HEK293 (cell line): ENCODE measurements around the gene ULBP3.

Experiments used
- CTCF ChIA-PET: fragments of 350-600 bp; formaldehyde crosslinking; extraction: SDS; loops from one replicate; lab custom pipeline; 2021; ENCODE audit warnings: antibody characterized with exemption; lab: Yijun Ruan, JAX
- POLR2A ChIA-PET: fragments of 300-600 bp; formaldehyde crosslinking; extraction: SDS; loops from one replicate; lab custom pipeline; 2020; ENCODE audit warnings: antibody characterized with exemption, inconsistent platforms; lab: Yijun Ruan, JAX
- H3K27ac ChIP-seq: fragments of 200-500 bp; sonication (Bioruptor generic); 2 replicates; pipeline ENCODE4 v1.5.1; 2014; ENCODE audit warnings: low read depth, low read length, control low read depth, inconsistent platforms; ENCODE audit errors: extremely low read depth
- H3K36me3 ChIP-seq, 2 experiments: fragments of 200-500 bp in 1 of 2; sonication (Bioruptor generic) in 1 of 2; 1 replicate in 1 of 2; 2 replicates in 1 of 2; pipeline ENCODE4 v1.5.1; 2014 to 2017; ENCODE audit warnings: inconsistent platforms in 2 of 2, low read length in 2 of 2; ENCODE audit not compliant: control insufficient read depth in 2 of 2, insufficient read depth in 1 of 2
- H3K4me1 ChIP-seq: fragments of 200-500 bp; sonication (Bioruptor generic); 2 replicates; pipeline ENCODE4 v1.5.1; 2014; ENCODE audit warnings: mild to moderate bottlenecking, low read length, inconsistent platforms; ENCODE audit not compliant: control insufficient read depth, insufficient read depth
- H3K4me3 ChIP-seq: 2 replicates; pipeline ENCODE4 v1.5.1; 2011; ENCODE audit warnings: low read depth, mild to moderate bottlenecking, control low read depth, low read length, moderate library complexity
- H3K9me3 ChIP-seq: fragments of 200-500 bp; sonication (Bioruptor generic); 2 replicates; pipeline ENCODE4 v1.5.1; 2014; ENCODE audit warnings: low read depth, low read length, inconsistent platforms; ENCODE audit not compliant: control insufficient read depth, insufficient read depth
- GLIS1 ChIP-seq: fragments of 450-650 bp; formaldehyde crosslinking; IDR thresholded peaks from 2 replicates; pipeline ENCODE4 v1.5.1; 2016; ENCODE audit warnings: missing biosample characterization, missing genetic modification characterization
- KLF1 ChIP-seq: fragments of 450-650 bp; formaldehyde crosslinking; IDR thresholded peaks from 2 replicates; pipeline ENCODE4 v1.5.1; 2016; ENCODE audit warnings: missing biosample characterization, missing genetic modification characterization
- KLF17 ChIP-seq: fragments of 450-650 bp; formaldehyde crosslinking; IDR thresholded peaks from 2 replicates; pipeline ENCODE4 v1.5.1; 2016; ENCODE audit warnings: missing biosample characterization, missing genetic modification characterization
- OSR2 ChIP-seq: fragments of 450-650 bp; formaldehyde crosslinking; IDR thresholded peaks from 2 replicates; pipeline ENCODE4 v1.5.1; 2016; ENCODE audit warnings: missing biosample characterization, missing genetic modification characterization
- PRDM10 ChIP-seq: fragments of 450-650 bp; formaldehyde crosslinking; IDR thresholded peaks from 2 replicates; pipeline ENCODE4 v1.5.1; 2016; ENCODE audit warnings: missing biosample characterization, missing genetic modification characterization
- REST ChIP-seq: fragments of 450-650 bp; formaldehyde crosslinking; IDR thresholded peaks from 2 replicates; pipeline ENCODE4 v1.5.1; 2016; ENCODE audit warnings: missing biosample characterization, missing genetic modification characterization
- TSHZ1 ChIP-seq: fragments of 450-650 bp; formaldehyde crosslinking; IDR thresholded peaks from 2 replicates; pipeline ENCODE4 v1.5.1; 2016; ENCODE audit warnings: missing biosample characterization, missing genetic modification characterization, borderline replicate concordance
- ZBTB44 ChIP-seq: fragments of 450-650 bp; IDR thresholded peaks from 2 replicates; pipeline ENCODE4 v1.5.1; 2018; ENCODE audit warnings: missing biosample characterization, mild to moderate bottlenecking, missing genetic modification characterization
- ZBTB48 ChIP-seq: fragments of 450-650 bp; formaldehyde crosslinking; IDR thresholded peaks from 2 replicates; pipeline ENCODE4 v1.5.1; 2016; ENCODE audit warnings: missing biosample characterization, missing genetic modification characterization
- ZEB2 ChIP-seq: fragments of 450-650 bp; formaldehyde crosslinking; IDR thresholded peaks from 2 replicates; pipeline ENCODE4 v1.5.1; 2016; ENCODE audit warnings: missing biosample characterization, missing genetic modification characterization
- ZNF398 ChIP-seq: fragments of 450-650 bp; formaldehyde crosslinking; IDR thresholded peaks from 2 replicates; pipeline ENCODE4 v1.5.1; 2017; ENCODE audit warnings: missing biosample characterization, missing genetic modification characterization
- ZNF449 ChIP-seq: fragments of 450-650 bp; formaldehyde crosslinking; IDR thresholded peaks from 2 replicates; pipeline ENCODE4 v1.5.1; 2017; ENCODE audit warnings: missing biosample characterization, mild to moderate bottlenecking, missing genetic modification characterization, moderate library complexity
- ZNF501 ChIP-seq: fragments of 450-650 bp; formaldehyde crosslinking; IDR thresholded peaks from 2 replicates; pipeline ENCODE4 v1.5.1; 2016; ENCODE audit warnings: missing biosample characterization, missing genetic modification characterization
- ZNF580 ChIP-seq: fragments of 450-650 bp; formaldehyde crosslinking; IDR thresholded peaks from 2 replicates; pipeline ENCODE4 v1.5.1; 2016; ENCODE audit warnings: missing biosample characterization, missing genetic modification characterization
- ZNF629 ChIP-seq: fragments of 450-650 bp; formaldehyde crosslinking; IDR thresholded peaks from 2 replicates; pipeline ENCODE4 v1.5.1; 2017; ENCODE audit warnings: missing biosample characterization, missing genetic modification characterization
- ZNF670 ChIP-seq: fragments of 450-650 bp; formaldehyde crosslinking; IDR thresholded peaks from 2 replicates; pipeline ENCODE4 v1.5.1; 2016; ENCODE audit warnings: missing biosample characterization, missing genetic modification characterization, low read depth
- ZNF843 ChIP-seq: fragments of 450-650 bp; formaldehyde crosslinking; IDR thresholded peaks from 2 replicates; pipeline ENCODE4 v1.5.1; 2016; ENCODE audit warnings: missing biosample characterization, missing genetic modification characterization
- ZSCAN30 ChIP-seq: fragments of 450-650 bp; IDR thresholded peaks from 2 replicates; pipeline ENCODE4 v1.5.1; 2018; ENCODE audit warnings: missing biosample characterization, mild to moderate bottlenecking, missing genetic modification characterization, moderate library complexity

ULBP3 gene

GRCh38 chr6:150079604-150080003 is 10.7 kb upstream of the ULBP3 start (continued):
- TF ChIP-seq ZBTB44 (tag by site-specific recombination) (peak; percentile 84), PRDM10 (tag by site-specific recombination) (peak; percentile 85), ZNF449 (tag by site-specific recombination) (peak; percentile 67), ZNF670 (tag by site-specific recombination) (no peak), ZSCAN30 (no peak), GLIS1 (peak; percentile 25; the same call in 1 of the 2 replicates), ZNF398 (tag by site-specific recombination) (0 out of 2 replicates have a peak, but pooled peaks have one; percentile 18), ZNF501 (tag by site-specific recombination) (no peak), TSHZ1 (tag by site-specific recombination) (no peak), OSR2 (peak; percentile 66), ZBTB48 (tag by site-specific recombination) (peak; percentile 57; the same call in 1 of the 2 replicates)
- TF ChIP-seq, all 188 proteins: peak for 14

GRCh38 chr6:150078788-150079187 is 9.9 kb upstream of the ULBP3 start:
- no peaks in the 10 kb centered on the region for H3K9me3 ChIP-seq
- H3K36me3 ChIP-seq: no peaks in the 10 kb centered on the region
- no peak overlapping the region for H3K27ac ChIP-seq
- H3K4me1 ChIP-seq: peaks cover 14% of the 10 kb centered on the region
- H3K4me3 ChIP-seq: no peak overlapping the region
- CTCF ChIA-PET: interaction anchor here (0.6 to 8.0 kb wide), 23 partner anchors 9 to 1350 kb away, joined by 3 to 149 read pairs (median 5); partner anchors contain the start of genes PPP1R14C and ULBP3
- POLR2A ChIA-PET: interaction anchor here (1.1 kb wide), 1 partner anchor 65 kb away, joined by 3 read pairs; no protein-coding TSS in a partner anchor
- TF ChIP-seq ZNF580 (tag by site-specific recombination) (no peak), REST (no peak), KLF17 (tag by site-specific recombination) (peak; percentile 15), KLF1 (tag by site-specific recombination) (peak; percentile 74), ZNF843 (tag by site-specific recombination) (peak; percentile 86), ZNF629 (tag by site-specific recombination) (0 out of 2 replicates have a peak, but pooled peaks have one; percentile 41), ZNF501 (tag by site-specific recombination) (no peak), ZEB2 (tag by site-specific recombination) (peak; percentile 46; the same call in 1 of the 2 replicates)
